ENCODE data around the gene SIX1. TPM values are rescaled to one million over a fixed set of nuclear protein-coding genes. Genes with fewer than 3 reads are reported as not detected.
A peak's percentile ranks its signal among the peaks of the same experiment; 100 is the strongest.

SIX1 gene
- polyA plus RNA-seq, 1 of the 3 experiments (the other 2 are of a cell fraction): 52.1 TPM

DNA sequence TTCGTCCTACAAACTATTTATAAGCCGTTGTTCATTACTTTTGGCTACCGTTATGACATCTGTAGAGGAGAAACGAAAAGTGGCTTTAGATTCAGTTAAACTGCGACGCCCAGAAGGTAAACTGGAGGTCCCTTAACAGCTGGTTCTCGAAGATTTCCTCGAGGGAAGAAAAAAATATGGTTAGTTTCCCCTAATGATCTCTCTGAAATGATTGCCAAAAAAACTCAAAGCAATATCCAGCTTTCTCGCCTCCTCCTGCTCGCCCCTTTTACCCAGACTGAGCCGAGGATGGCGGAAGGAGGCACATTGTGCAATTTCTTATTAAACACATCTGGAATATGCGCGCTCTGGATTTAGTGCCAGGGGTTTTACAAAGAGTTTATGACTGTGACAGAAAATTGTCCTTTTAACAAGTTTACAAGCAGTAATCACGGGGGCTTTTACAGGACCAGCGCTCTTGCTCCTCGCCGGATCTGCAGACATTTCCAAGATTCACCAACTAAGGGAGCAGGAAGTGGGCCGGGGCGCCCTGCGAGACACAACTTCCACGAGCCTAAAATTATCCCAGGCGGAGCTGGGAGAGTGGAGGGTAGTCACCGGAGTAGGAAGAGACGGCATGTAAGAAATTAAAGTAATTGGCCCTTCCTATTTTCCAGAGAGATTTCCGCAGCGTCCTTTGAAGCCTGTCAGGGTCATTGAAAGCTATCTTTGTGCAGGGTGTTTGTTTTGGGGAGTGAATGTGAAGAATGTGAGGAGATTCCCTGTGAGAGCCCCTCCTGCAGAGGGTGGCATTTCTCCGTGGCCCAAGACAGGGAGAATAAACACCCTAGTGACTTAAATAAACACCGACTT lies 5.6 kb downstream of the SIX1 start:
- peak overlapping the region; percentile 94 for H3K9ac ChIP-seq
- peaks cover 98% of the 10 kb centered on the region for H3K79me2 ChIP-seq (ENCODE audit: insufficient read depth)
- ChIA-PET CTCF (interaction anchor here (0.8 to 3.2 kb wide), 10 partner anchors 9 to 1194 kb away, joined by 3 to 13 read pairs (median 4); no protein-coding TSS in a partner anchor), POLR2A (no interaction called here)
- peaks cover 25% of the 10 kb centered on the region for H3F3A ChIP-seq (replicated peaks; ENCODE audit: insufficient read depth)
- H4K20me1 ChIP-seq (ENCODE audit: insufficient read depth): peaks cover 43% of the 10 kb centered on the region
- peak overlapping the region; percentile 61 to 74 for H3K4me3 ChIP-seq (ENCODE audit: low read depth in 2 of 2, low read length in 1 of 2)
- peaks cover 13 to 18% of the 10 kb centered on the region in 2 experiments; a peak in 3 of 4 replicates for H3K4me1 ChIP-seq (ENCODE audit: control insufficient read depth in 1 of 2, insufficient read depth in 2 of 2, low read depth in 1 of 2, low read length in 1 of 2)
- no peaks in the 10 kb centered on the region for H3K9me3 ChIP-seq
- H3K27me3 ChIP-seq (ENCODE audit: insufficient read depth): no peaks in the 10 kb centered on the region
- TF ChIP-seq YY1 (IDR thresholded peaks at IDR 0.05; ENCODE audit: low read depth): no peak
- no peak for TF ChIP-seq TCF12 (IDR thresholded peaks at IDR 0.05)
- TF ChIP-seq MXI1 (IDR thresholded peaks at IDR 0.05; ENCODE audit: low read depth, low read length): no peak
- TF ChIP-seq POLR2AphosphoS5 (IDR thresholded peaks at IDR 0.05; ENCODE audit: low read depth, low read length): no peak; the same call in none of the 2 replicates
- TF ChIP-seq EP300 (IDR thresholded peaks at IDR 0.05; ENCODE audit: borderline replicate concordance in 1 of 2, low read depth in 1 of 2, low read length in 1 of 2): no peak
- TF ChIP-seq, protein P1, sequence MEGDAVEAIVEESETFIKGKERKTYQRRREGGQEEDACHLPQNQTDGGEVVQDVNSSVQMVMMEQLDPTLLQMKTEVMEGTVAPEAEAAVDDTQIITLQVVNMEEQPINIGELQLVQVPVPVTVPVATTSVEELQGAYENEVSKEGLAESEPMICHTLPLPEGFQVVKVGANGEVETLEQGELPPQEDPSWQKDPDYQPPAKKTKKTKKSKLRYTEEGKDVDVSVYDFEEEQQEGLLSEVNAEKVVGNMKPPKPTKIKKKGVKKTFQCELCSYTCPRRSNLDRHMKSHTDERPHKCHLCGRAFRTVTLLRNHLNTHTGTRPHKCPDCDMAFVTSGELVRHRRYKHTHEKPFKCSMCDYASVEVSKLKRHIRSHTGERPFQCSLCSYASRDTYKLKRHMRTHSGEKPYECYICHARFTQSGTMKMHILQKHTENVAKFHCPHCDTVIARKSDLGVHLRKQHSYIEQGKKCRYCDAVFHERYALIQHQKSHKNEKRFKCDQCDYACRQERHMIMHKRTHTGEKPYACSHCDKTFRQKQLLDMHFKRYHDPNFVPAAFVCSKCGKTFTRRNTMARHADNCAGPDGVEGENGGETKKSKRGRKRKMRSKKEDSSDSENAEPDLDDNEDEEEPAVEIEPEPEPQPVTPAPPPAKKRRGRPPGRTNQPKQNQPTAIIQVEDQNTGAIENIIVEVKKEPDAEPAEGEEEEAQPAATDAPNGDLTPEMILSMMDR (IDR thresholded peaks at IDR 0.05): no peak; the same call in 1 of the 2 replicates
- no peak for TF ChIP-seq SIN3A (IDR thresholded peaks at IDR 0.05; ENCODE audit: borderline replicate concordance, low read depth, low read length)
- TF ChIP-seq, protein P2, sequence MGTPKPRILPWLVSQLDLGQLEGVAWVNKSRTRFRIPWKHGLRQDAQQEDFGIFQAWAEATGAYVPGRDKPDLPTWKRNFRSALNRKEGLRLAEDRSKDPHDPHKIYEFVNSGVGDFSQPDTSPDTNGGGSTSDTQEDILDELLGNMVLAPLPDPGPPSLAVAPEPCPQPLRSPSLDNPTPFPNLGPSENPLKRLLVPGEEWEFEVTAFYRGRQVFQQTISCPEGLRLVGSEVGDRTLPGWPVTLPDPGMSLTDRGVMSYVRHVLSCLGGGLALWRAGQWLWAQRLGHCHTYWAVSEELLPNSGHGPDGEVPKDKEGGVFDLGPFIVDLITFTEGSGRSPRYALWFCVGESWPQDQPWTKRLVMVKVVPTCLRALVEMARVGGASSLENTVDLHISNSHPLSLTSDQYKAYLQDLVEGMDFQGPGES (IDR thresholded peaks at IDR 0.05; ENCODE audit: low read depth, low read length): no peak
- no peaks in the 10 kb centered on the region for H3K9me2 ChIP-seq
- H3K36me3 ChIP-seq (replicated peaks in 1 of 2; ENCODE audit: control insufficient read depth in 1 of 2, insufficient read depth in 2 of 2, low read length in 1 of 2): peaks cover 49 to 65% of the 10 kb centered on the region in 2 experiments
- 29% methylated on average over 29 of the region's 29 CpGs for WGBS (ENCODE audit: low lambda C conversion rate)
- peak overlapping the region in 1 of 2 experiments; percentile 87; a peak in 3 of 4 replicates for H3K27ac ChIP-seq (ENCODE audit: low read depth in 2 of 2, low read length in 1 of 2)
- peak overlapping the region; percentile 86 for H3K4me2 ChIP-seq
- H2AFZ ChIP-seq (ENCODE audit: low read depth): no peak overlapping the region
- DNase-seq: no peak

DNA sequence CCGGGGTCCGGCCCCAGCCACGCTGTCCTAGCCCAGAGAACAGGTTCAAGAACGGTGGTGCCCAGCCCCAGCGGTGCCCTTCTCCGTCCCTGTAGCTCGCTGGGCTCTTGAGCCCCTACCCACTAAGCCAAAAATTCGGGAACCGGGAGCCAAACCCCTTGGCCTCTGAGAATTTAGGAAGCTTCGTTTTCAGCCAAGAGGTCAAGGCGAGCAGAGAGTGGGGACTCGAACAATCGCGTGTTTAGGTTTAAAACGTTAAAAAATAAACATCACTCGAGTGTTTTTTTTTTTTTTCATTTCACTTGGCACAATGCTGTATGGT lies 6.2 kb downstream of the SIX1 start:
- ChIA-PET POLR2A (no interaction called here), CTCF (interaction anchor here (0.8 to 3.2 kb wide), 7 partner anchors 11 to 1195 kb away, joined by 3 to 13 read pairs (median 5); no protein-coding TSS in a partner anchor)
- WGBS (ENCODE audit: low lambda C conversion rate): 37% methylated on average over 16 of the region's 16 CpGs
- H3K4me1 ChIP-seq (ENCODE audit: control insufficient read depth in 1 of 2, insufficient read depth in 2 of 2, low read depth in 1 of 2, low read length in 1 of 2): peaks cover 15 to 24% of the 10 kb centered on the region in 2 experiments; a peak in 3 of 4 replicates
- peaks cover 49 to 71% of the 10 kb centered on the region in 2 experiments for H3K36me3 ChIP-seq (replicated peaks in 1 of 2; ENCODE audit: control insufficient read depth in 1 of 2, insufficient read depth in 2 of 2, low read length in 1 of 2)
- peaks cover 98% of the 10 kb centered on the region for H3K79me2 ChIP-seq (ENCODE audit: insufficient read depth)
- peak overlapping the region; percentile 94 for H3K9ac ChIP-seq
- H3K27me3 ChIP-seq (ENCODE audit: insufficient read depth): no peaks in the 10 kb centered on the region
- peaks cover 27% of the 10 kb centered on the region for H3F3A ChIP-seq (replicated peaks; ENCODE audit: insufficient read depth)
- H3K4me3 ChIP-seq (ENCODE audit: low read depth in 2 of 2, low read length in 1 of 2): peak overlapping the region; percentile 61 to 74; a peak in 3 of 4 replicates
- H3K9me2 ChIP-seq: no peaks in the 10 kb centered on the region
- DNase-seq: no peak
- H4K20me1 ChIP-seq (ENCODE audit: insufficient read depth): peaks cover 37% of the 10 kb centered on the region
- no peak overlapping the region for H2AFZ ChIP-seq (ENCODE audit: low read depth)
- peak overlapping the region; percentile 86 for H3K4me2 ChIP-seq
- H3K27ac ChIP-seq (ENCODE audit: low read depth in 2 of 2, low read length in 1 of 2): peak overlapping the region in 1 of 2 experiments; percentile 87; a peak in 2 of 4 replicates
- no peaks in the 10 kb centered on the region for H3K9me3 ChIP-seq
- TF ChIP-seq ELF1 (IDR thresholded peaks at IDR 0.05): no peak
- no peak for TF ChIP-seq MEF2A (IDR thresholded peaks at IDR 0.05; ENCODE audit: borderline replicate concordance, low read depth)
- no peak for TF ChIP-seq FOSL2 (IDR thresholded peaks at IDR 0.05; ENCODE audit: borderline replicate concordance, low read depth)
- no peak for TF ChIP-seq EP300 (IDR thresholded peaks at IDR 0.05; ENCODE audit: borderline replicate concordance in 1 of 2, low read depth in 1 of 2, low read length in 1 of 2)
- TF ChIP-seq, protein P3, sequence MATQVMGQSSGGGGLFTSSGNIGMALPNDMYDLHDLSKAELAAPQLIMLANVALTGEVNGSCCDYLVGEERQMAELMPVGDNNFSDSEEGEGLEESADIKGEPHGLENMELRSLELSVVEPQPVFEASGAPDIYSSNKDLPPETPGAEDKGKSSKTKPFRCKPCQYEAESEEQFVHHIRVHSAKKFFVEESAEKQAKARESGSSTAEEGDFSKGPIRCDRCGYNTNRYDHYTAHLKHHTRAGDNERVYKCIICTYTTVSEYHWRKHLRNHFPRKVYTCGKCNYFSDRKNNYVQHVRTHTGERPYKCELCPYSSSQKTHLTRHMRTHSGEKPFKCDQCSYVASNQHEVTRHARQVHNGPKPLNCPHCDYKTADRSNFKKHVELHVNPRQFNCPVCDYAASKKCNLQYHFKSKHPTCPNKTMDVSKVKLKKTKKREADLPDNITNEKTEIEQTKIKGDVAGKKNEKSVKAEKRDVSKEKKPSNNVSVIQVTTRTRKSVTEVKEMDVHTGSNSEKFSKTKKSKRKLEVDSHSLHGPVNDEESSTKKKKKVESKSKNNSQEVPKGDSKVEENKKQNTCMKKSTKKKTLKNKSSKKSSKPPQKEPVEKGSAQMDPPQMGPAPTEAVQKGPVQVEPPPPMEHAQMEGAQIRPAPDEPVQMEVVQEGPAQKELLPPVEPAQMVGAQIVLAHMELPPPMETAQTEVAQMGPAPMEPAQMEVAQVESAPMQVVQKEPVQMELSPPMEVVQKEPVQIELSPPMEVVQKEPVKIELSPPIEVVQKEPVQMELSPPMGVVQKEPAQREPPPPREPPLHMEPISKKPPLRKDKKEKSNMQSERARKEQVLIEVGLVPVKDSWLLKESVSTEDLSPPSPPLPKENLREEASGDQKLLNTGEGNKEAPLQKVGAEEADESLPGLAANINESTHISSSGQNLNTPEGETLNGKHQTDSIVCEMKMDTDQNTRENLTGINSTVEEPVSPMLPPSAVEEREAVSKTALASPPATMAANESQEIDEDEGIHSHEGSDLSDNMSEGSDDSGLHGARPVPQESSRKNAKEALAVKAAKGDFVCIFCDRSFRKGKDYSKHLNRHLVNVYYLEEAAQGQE (IDR thresholded peaks at IDR 0.05; ENCODE audit: low read depth, low read length): no peak
- no peak for TF ChIP-seq SMC3 (IDR thresholded peaks at IDR 0.05; ENCODE audit: low read depth, low read length)
- no peak for TF ChIP-seq TEAD4 (IDR thresholded peaks at IDR 0.05; ENCODE audit: borderline replicate concordance, insufficient read depth)
- no peak for TF ChIP-seq RAD21 (IDR thresholded peaks at IDR 0.05; ENCODE audit: low read length)
- TF ChIP-seq TCF12 (IDR thresholded peaks at IDR 0.05): no peak
- TF ChIP-seq, protein P4, sequence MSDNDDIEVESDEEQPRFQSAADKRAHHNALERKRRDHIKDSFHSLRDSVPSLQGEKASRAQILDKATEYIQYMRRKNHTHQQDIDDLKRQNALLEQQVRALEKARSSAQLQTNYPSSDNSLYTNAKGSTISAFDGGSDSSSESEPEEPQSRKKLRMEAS (IDR thresholded peaks at IDR 0.05; ENCODE audit: low read depth): no peak
- no peak for TF ChIP-seq FOXJ3 (CRISPR knock-in tag; IDR thresholded peaks at IDR 0.05)
- no peak for TF ChIP-seq MXI1 (IDR thresholded peaks at IDR 0.05; ENCODE audit: low read depth, low read length)
- TF ChIP-seq SIN3A (IDR thresholded peaks at IDR 0.05; ENCODE audit: borderline replicate concordance, low read depth, low read length): no peak
- TF ChIP-seq GATA2 (CRISPR knock-in tag; IDR thresholded peaks at IDR 0.05): no peak
- no peak for TF ChIP-seq RFX5 (IDR thresholded peaks at IDR 0.05; ENCODE audit: low read length)

All from SK-N-SH (cell line).